Lung (tissue), 12 donors: Measurements from ENCODE around the gene CHMP4A. TPM values are rescaled to one million over a fixed set of nuclear protein-coding genes. Genes with fewer than 3 reads are reported as not detected.
A peak's percentile ranks its signal among the peaks of the same experiment; 100 is the strongest.
"Not testable (repeated sequence)": the region's sequence is repeated elsewhere in the genome, so short reads cannot be mapped to it uniquely, and the experiment has no call there.

Experiments
- ATAC-seq: fragments of 200-7000 bp; cut with Tn5 transposase; one replicate; pipeline ENCODE4 v1.9.1; 2020; ENCODE audit warnings: moderate number of reproducible peaks; ENCODE audit not compliant: insufficient read depth, low FRiP score
- DNase-seq, 3 donors: peaks; one replicate each; pipeline ENCODE4 v3.0.0-alpha.2; 2013 to 2017
- H3K27ac ChIP-seq, 2 donors: one replicate each; pipeline ENCODE4 v1.5.1; 2013; ENCODE audit warnings: mild to moderate bottlenecking in 2 of 2, moderate library complexity in 2 of 2, control low read depth in 1 of 2, inconsistent platforms in 1 of 2, low read depth in 1 of 2, low read length in 1 of 2
- H3K27me3 ChIP-seq, 3 donors: one replicate each; pipeline ENCODE4 v1.5.1; 2013; ENCODE audit warnings: low read length in 2 of 3; ENCODE audit not compliant: control insufficient read depth in 3 of 3, insufficient read depth in 3 of 3
- H3K36me3 ChIP-seq, 4 donors: one replicate each; pipeline ENCODE4 v1.5.1; 2013; ENCODE audit warnings: low read length in 4 of 4, mild to moderate bottlenecking in 1 of 4, moderate library complexity in 1 of 4; ENCODE audit not compliant: control insufficient read depth in 4 of 4, insufficient read depth in 4 of 4
- H3K4me1 ChIP-seq, 5 donors: one replicate each; pipeline ENCODE4 v1.5.1; 2013; ENCODE audit warnings: low read length in 5 of 5, mild to moderate bottlenecking in 2 of 5, moderate library complexity in 1 of 5; ENCODE audit not compliant: control insufficient read depth in 5 of 5, insufficient read depth in 5 of 5
- H3K4me3 ChIP-seq: one replicate; pipeline ENCODE4 v1.5.1; 2013; ENCODE audit warnings: mild to moderate bottlenecking, control low read depth, moderate library complexity
- H3K9ac ChIP-seq, 2 donors: one replicate each; pipeline ENCODE4 v1.5.1; 2013; ENCODE audit warnings: low read length in 2 of 2, control low read depth in 1 of 2; ENCODE audit not compliant: insufficient read depth in 1 of 2
- H3K9me3 ChIP-seq, 4 donors: one replicate each; pipeline ENCODE4 v1.5.1; 2013; ENCODE audit warnings: low read length in 3 of 4, mild to moderate bottlenecking in 1 of 4, moderate library complexity in 1 of 4; ENCODE audit not compliant: control insufficient read depth in 4 of 4, insufficient read depth in 3 of 4
- CTCF ChIP-seq: IDR thresholded peaks from 2 replicates; pipeline ENCODE4 v1.5.1; 2012; ENCODE audit warnings: mild to moderate bottlenecking; ENCODE audit errors: control extremely low read depth, extremely low read depth
- WGBS, 2 donors: extraction: QIAGEN DNeasy Blood & Tissue Kit; methylation state at CpG; one replicate each; pipeline ENCODE4 v1.1.7; 2013; 5-methylcytosine and 5-hydroxymethylcytosine counted together
- polyA plus RNA-seq, 2 donors: library from polyadenylated mRNA; stranded (reverse); fragments of 200-250 nt; gene quantifications; one replicate each; pipeline ENCODE4 v1.2.1, GENCODE V29; 2013
- total RNA-seq, 2 donors: library from RNA; depleted of rRNA in 1 of 2; stranded (reverse); fragments of >200 nt in 1 of 2; gene quantifications; one replicate each; pipeline ENCODE4 v1.2.1, GENCODE V29; 2014 to 2021
- donor health status: control.
- donor health status: control.
- donor health status: Bipolar disorder and iron deficiency.
- donor health status: healthy.
- donor health status: DM: yes; HTN: yes; CAD: no.

Gene CHMP4A
- total and polyA plus RNA-seq, 4 donors: 37.2 to 103 (median 60.6) TPM

DNA sequence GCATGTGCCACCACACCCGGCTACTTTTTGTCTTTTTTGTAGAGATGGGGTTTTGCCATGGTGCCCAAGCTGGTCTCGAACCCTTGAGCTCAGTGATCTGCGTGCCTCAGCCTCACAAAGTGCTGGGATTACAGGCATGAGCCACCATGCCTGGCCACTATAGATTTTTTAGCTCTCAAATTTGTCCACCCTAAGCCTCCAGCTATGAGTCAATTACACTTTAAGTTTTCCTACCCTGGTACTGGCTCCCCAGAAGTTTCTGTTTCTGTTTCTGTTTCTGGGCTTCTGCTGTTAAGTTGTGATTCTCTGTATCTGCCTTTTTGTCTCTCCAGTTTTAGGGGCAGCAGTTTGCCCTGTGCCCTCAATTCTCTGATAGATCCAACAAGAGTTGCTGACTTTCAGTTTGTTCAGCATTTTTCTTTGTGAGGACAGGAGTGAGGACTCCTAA is 33.5 kb upstream of the CHMP4A start:
- no peak for TF ChIP-seq CTCF
- H3K9me3 ChIP-seq: no peaks in the 10 kb centered on the region
- 93 to 94% methylated on average over 3 of the region's 3 CpGs for WGBS, 2 donors
- no peak overlapping the region for H3K27ac ChIP-seq
- DNase-seq (no peak), ATAC-seq (no peak)
- H3K36me3 ChIP-seq: peaks cover 0 to 2% (median 0%) of the 10 kb centered on the region in 4 donors
- peaks cover 0 to 7% (median 2%) of the 10 kb centered on the region in 5 donors for H3K4me1 ChIP-seq
- H3K9ac ChIP-seq: no peak overlapping the region
- no peak overlapping the region for H3K4me3 ChIP-seq
- no peaks in the 10 kb centered on the region for H3K27me3 ChIP-seq

- DNase-seq, ATAC-seq: not testable (repeated sequence)
Measured at GRCh38 chr14:24245350-24245749, 32.1 kb upstream of the CHMP4A start.

GRCh38 chr14:24243336-24243836 is 30.1 kb upstream of the CHMP4A start:
- H3K4me3 ChIP-seq: no peak overlapping the region
- 31 to 41% methylated on average over 10 of the region's 10 CpGs for WGBS, 2 donors
- peaks cover 5 to 32% (median 20%) of the 10 kb centered on the region in 4 donors for H3K36me3 ChIP-seq
- no peaks in the 10 kb centered on the region for H3K27me3 ChIP-seq
- H3K9me3 ChIP-seq: no peaks in the 10 kb centered on the region
- H3K9ac ChIP-seq: peak overlapping the region; percentile 50 to 65
- TF ChIP-seq CTCF: no peak
- ATAC-seq (no peak), DNase-seq (no peak)
- H3K27ac ChIP-seq: peak overlapping the region; percentile 92 to 96
- H3K4me1 ChIP-seq: peaks cover 9 to 19% (median 11%) of the 10 kb centered on the region in 5 donors

More at GRCh38 chr14:24245350-24245749, 32.1 kb upstream of the CHMP4A start:
- not testable (repeated sequence) for H3K27ac ChIP-seq, H3K27me3 ChIP-seq, H3K9me3 ChIP-seq, H3K9ac ChIP-seq, H3K4me3 ChIP-seq
- peaks cover 0 to 14% (median 7%) of the 10 kb centered on the region in 4 donors for H3K36me3 ChIP-seq
- H3K4me1 ChIP-seq: peaks cover 4 to 14% (median 9%) of the 10 kb centered on the region in 5 donors
- 96 to 97% methylated on average over 11 of the region's 11 CpGs for WGBS, 2 donors

- DNase-seq (peak; percentile 94 to 96 (median 95)), ATAC-seq (peak; percentile 93)
- TF ChIP-seq CTCF: peak; percentile 29
- H3K9ac ChIP-seq: peak overlapping the region; percentile 69 to 97
- H3K27ac ChIP-seq: peak overlapping the region; percentile 92 to 96
- no peaks in the 10 kb centered on the region for H3K27me3 ChIP-seq
- peak overlapping the region; percentile 78 for H3K4me3 ChIP-seq
- H3K4me1 ChIP-seq: peaks cover 9 to 19% (median 11%) of the 10 kb centered on the region in 5 donors
- H3K9me3 ChIP-seq: no peaks in the 10 kb centered on the region
- 2 to 4% methylated on average over 39 of the region's 39 CpGs for WGBS, 2 donors
- H3K36me3 ChIP-seq: peaks cover 5 to 41% (median 27%) of the 10 kb centered on the region in 4 donors
Measured at GRCh38 chr14:24241829-24242443, 28.6 kb upstream of the CHMP4A start.
